Activated CD4-positive, alpha-beta T cell treated with anti-CD3 and anti-CD28 coated beads, Interleukin-2, Interleukin-4, amounts not matched to agents 100 ng/mL and 50 ng/mL, durations not matched to agents 16 hours and 8 hours (primary cell): ENCODE results near the gene TSPAN15.
A peak's percentile ranks its signal among the peaks of the same experiment; 100 is the strongest.
"Not testable (repeated sequence)": the region's sequence is repeated elsewhere in the genome, so short reads cannot be mapped to it uniquely, and the experiment has no call there.

Experiments used
- DNase-seq: peaks from one replicate; pipeline ENCODE4 v3.0.0-alpha.2; 2020; ENCODE audit warnings: low spot score

Gene TSPAN15

GRCh38 chr10:69503001-69503895 lies 52.0 kb downstream of the TSPAN15 start:
- DNase-seq, result no peak

DNA sequence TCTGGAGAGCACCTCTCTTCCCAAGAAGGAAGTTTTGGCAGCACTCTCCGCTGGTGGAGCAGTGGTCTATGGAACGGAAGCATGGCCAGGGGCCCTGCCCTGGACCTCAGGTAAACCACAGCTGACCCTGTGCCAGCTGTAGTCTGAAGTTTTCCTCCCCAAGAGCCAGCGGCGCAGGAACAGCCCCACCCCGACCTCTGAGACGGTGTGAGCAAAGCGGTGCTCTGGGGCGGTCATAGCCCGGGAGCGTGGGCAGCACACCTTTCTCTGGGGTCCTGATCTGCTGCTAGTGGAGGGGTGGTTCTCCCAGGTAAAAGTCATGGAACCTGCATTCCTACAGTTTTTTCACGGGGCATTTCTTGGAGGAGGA lies 52.6 kb downstream of the TSPAN15 start:
- no peak for DNase-seq

DNA sequence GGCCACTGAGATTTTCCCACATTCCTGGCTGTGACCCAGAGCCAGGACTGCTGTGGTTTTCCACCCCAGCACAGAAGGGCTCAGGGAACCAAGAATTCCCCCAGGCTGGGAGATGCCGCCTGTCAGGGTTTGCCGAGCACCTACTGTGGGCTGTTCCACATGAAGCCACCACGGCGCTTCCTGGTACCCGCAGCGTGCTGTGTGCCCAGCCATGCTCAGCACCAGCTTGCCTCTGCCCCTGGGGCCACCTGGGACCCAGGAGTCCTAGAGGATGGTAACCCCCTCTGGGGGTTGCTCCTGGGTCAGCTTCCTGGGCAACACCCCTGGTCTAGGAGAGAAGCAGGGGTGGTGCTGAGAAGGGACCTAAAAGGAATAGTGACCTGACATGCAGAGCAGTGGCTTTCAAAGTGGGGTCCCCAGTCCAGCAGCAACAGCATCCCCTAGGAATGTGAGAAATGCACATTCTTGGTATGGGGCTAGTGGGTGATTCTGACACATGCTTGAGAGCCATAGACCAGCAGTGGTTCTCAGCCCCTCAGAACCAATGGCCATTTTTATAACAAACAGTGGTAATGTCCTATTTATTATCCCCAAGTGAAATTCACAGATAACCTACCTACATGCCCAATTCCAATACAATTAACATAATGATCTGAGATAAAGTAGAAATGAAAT lies 53.4 kb downstream of the TSPAN15 start:
- DNase-seq, result no peak

DNA sequence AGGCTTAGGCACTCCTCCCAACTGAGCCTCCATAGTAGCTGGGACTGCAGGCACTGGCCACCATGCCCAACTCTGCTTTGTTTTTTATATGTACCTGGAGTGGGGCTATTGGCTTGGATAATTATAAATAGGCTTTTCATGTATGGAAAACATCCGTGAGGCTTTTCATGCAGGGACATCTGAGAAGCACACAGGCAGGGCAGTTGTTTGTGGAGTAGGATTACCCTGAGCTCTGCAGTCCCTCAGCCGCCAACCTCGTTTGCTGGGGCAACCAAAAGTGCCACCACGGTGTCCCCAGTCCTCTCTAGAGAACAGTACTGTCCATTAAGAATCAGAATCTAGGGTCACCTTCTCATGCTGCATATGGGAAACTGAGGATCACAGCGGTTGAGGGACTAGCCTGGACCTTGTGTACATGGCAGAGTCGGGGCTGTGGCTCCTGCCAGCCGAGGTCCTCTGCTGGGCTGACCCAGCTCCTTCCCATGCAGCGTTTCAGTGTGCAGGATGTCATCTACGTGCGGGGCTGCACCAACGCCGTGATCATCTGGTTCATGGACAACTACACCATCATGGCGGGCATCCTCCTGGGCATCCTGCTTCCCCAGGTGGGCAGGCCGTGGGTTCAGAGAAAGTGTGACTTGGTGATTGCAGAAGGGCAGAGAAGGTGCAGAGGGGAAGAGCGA lies 54.5 kb downstream of the TSPAN15 start:
- no peak for DNase-seq

DNA sequence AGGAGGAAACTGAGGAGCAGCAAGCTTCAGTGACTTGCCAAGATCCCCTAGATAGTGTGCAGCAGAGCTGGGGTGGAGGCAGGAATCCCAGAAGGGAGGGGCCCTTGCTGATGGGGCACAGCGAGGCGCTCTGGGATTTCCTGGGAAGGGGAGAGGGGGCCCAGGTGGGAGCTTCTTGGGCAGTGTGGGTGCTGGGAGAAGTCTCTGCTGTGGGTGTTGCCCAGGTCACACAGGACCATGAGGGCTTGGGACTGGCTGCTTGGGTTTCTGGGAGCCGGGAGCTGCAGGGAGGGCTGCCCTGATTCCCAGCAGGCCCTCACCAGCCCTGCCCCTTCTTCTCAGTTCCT lies 55.2 kb downstream of the TSPAN15 start:
- DNase-seq, result no peak

- DNase-seq, result no peak
Measured at GRCh38 chr10:69506834-69507713, 55.8 kb downstream of the TSPAN15 start.

GRCh38 chr10:69508738-69509340 lies 57.6 kb downstream of the TSPAN15 start:
- no peak for DNase-seq

DNA sequence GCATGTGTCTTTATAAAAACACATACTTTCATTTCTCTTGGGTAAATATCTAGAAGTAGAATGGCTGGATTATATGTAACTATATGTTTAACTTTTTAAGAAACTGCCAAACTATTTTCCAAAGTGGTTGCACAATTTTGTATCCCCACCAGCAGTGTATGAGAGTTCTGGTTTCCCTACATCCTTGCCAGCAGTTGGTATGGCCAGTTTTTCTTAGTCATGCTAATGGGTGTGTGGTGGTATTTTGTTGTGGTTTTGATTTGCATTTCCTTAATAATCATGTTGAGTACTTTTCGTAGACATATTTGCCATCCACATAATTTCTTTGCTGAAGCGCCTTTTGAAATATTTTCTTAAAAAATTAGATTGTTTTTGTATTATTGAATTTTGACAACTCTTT lies 61.6 kb downstream of the TSPAN15 start:
- no peak for DNase-seq

DNA sequence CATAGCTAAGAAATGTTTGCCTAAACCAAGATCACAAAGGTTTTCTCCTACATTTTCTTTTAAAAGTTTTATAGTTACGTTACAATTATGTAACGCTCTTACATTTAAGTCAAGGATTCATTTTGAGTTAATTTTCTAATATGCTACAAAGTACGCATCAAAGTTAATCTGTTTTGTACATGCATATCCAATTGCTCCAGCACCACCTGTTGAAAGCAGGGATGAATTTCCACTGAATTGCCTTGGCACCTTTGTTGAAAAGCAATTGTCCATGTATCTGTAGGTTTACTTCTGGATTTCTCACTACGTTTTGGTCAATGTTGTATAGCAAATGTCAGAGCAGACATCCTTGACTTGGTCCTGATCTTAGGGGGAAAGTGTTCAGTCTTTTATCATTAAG lies 62.4 kb downstream of the TSPAN15 start:
- no peak for DNase-seq

- peak; percentile 79 for DNase-seq
Measured at GRCh38 chr10:69515699-69516259, 64.5 kb downstream of the TSPAN15 start.

- peak; percentile 22 for DNase-seq
Measured at GRCh38 chr10:69516316-69516715, 65.1 kb downstream of the TSPAN15 start.

DNA sequence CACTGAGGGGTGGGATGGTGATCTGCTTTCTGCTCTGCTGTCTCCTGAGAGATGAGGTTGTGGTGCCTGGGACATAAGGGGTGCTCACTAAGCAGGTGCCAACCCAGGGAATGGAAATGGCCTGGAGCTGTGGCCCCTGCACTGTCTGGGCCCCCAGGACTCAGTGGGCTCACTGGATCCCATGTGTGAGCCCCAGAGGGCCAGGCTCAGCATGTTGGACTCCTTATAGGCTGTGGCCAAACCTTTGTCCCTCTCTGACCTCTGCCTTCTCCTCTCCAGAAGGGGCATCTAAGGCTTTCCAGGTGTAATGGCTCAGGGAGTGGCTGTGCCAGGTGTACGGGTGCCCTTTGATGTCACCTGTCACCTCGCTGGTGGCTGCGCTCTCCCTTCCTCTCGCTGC lies 65.5 kb downstream of the TSPAN15 start:
- DNase-seq, result no peak

DNA sequence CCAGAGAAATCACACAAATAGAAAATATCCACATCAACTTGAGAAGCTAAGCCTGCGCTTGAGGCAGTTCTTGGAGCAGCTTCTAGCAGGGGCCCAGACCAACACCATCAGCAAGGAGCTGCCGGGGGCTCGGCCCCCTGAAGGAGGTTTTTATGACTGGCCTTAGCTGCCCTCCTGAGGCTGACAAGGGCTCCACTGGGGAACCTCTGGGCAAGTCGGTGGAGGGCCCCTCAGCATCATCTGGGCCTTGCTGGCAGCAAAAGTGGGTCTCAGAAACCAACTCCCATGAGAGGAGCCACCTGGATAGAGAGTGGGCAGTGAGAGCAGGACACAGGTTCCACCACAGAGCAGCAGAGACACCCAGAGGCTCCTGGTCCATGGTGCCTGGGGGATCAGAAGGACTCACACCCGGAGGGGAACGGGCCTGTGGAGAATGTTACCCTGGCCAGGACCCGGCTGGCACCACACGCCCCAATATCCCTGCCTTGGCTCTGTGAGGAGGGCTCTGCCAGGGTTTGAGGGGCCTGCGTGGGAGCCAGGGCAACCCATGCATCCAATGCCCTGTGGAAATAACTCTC lies 66.1 kb downstream of the TSPAN15 start:
- DNase-seq, result no peak

- no peak for DNase-seq
Measured at GRCh38 chr10:69527961-69528360, 76.7 kb downstream of the TSPAN15 start.

DNA sequence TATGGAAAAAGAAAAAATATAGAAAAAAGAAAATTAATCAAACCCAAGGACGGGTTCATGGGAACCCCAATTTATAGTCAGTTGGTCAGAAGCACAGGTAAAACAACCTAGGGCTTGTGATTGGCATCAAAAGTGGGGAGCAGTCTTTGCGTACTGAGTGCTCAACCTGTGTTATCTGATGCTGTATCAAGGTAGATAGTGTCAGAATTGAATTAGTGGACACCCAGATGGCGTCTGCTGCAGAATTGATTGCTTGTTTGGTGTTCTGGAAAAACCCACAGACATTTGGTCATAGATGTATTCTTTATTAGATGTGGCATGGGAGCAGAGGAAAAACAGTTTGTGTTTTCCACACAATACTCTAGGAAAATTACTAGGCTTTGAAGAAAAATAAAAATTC lies 82.4 kb downstream of the TSPAN15 start:
- no peak for DNase-seq

DNA sequence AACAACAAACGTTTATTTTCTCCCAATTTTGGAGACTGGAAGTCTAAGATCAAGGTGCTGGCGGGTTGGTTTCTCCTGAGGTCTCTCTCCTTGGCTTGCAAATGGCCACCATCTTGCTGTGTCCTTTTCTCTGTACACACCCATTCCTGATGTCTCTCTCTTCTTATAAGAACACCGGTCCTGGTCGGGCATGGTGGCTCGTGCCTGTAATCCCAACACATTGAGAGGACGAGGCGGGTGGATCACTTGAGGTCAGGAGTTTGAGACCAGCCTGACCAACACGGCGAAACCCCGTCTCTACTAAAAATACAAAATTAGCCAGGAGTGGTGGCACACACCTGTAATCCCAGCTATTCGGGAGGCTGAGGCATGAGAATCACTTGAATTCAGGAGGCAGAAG lies 85.3 kb downstream of the TSPAN15 start:
- not testable (repeated sequence) for DNase-seq

DNA sequence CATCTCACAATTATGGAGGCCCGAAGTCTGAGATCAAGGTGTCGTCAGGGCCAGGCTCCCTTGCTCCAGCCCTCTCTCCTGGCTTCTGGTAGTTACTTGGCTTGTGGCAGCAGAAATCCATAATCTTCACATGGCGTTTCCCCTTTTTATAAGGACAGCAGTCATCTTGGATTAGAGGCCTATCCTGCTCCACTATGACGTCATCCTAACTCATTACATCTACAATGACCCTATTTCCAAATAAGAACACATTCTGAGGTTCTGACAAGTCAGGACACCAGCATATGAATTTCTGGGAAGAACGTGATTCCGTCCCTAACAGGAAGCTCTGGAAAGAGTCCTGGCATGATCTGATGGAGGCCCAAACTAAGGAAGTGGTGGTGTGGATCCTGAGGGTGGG lies 86.2 kb downstream of the TSPAN15 start:
- DNase-seq, result no peak

DNA sequence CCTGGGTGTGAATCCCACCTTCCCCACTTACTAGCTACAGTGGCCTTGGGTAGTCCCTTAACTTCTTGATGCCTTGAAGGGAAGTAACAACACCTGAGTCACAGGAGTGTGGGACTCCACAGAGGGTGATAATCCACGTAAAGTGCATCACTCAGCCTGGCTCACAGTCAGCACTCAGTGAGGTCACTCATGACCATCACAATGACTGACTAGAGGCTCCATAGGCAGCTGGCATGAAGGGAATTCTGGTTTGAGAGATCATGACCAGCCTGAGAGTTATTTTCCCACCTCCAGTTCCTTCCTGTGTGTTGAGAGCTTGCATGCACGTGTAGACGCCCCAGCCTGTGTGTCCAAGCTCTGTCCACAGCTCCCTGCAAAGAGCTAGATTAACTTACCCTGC lies 87.2 kb downstream of the TSPAN15 start:
- DNase-seq, result no peak

DNA sequence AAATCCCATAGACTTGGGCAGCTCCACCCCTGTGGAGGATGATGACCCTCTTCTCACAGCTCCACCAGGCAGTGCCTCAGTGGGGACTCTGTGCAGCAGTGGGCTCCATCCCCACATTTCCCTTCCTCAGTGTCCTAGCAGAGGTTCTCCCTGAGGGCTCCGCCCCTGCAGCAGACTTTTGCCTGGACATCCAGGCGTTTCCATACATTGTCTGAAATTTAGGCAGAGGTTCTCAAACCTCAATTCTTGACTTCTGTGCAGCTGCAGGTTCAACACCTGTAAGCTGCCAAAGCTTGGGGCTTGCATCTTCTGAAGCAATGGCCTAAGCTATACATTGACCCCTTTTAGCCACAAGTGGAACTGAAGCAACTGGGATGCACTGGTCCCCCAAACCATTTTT lies 90.2 kb downstream of the TSPAN15 start:
- no peak for DNase-seq

DNA sequence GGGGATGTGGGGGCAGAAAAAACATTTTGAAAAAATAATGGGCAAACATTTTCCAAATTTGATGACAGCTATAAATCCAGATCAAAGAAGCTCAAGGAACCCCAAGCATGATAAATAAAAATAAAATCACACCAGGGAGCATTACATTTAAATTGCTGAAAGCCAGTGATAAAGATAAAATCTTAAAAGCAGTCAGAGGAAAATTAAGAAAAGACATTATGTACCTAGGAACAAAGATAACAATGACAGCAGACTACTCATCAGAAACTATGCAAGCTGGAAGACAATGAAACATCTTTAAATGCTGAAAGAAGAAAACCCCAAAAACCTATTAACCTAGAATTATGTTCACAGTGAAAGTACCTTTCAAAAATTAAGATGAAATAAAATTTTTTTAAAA lies 98.7 kb downstream of the TSPAN15 start:
- no peak for DNase-seq

GRCh38 chr10:69552268-69552667 lies 101.0 kb downstream of the TSPAN15 start:
- DNase-seq, result no peak
